ENCODE measurements around the gene UBE2D1. TPM values are rescaled to one million over a fixed set of nuclear protein-coding genes. Genes with fewer than 3 reads are reported as not detected.

The UBE2D1 gene
- total and polyA plus RNA-seq, 2 of the 8 experiments (the other 6 are each of a cell fraction or from before 2014, with no cell fraction given) = 21.2 to 33.5 TPM

- TF ChIP-seq ASH2L (IDR thresholded peaks at IDR 0.05; ENCODE audit: low read length) = peak; percentile 93
- TF ChIP-seq YY1 (IDR thresholded peaks at IDR 0.05; ENCODE audit: low read depth, low read length) = peak; percentile 87
- TF ChIP-seq NRF1 (IDR thresholded peaks at IDR 0.05; ENCODE audit: low read depth, low read length) = peak; percentile 53
- no peak for TF ChIP-seq BCL11A (IDR thresholded peaks at IDR 0.05; ENCODE audit: low read depth in 2 of 2, low read length in 2 of 2)
- TF ChIP-seq SP4 (IDR thresholded peaks at IDR 0.05; ENCODE audit: low read length) = no peak
- peak; percentile 62; the same call in 1 of the 2 replicates for TF ChIP-seq TBP (IDR thresholded peaks at IDR 0.05; ENCODE audit: low read depth, low read length)
- peak; percentile 95 for TF ChIP-seq PHF8 (conservative IDR thresholded peaks at IDR 0.05; ENCODE audit: low read depth, low read length)
- TF ChIP-seq, protein P1, sequence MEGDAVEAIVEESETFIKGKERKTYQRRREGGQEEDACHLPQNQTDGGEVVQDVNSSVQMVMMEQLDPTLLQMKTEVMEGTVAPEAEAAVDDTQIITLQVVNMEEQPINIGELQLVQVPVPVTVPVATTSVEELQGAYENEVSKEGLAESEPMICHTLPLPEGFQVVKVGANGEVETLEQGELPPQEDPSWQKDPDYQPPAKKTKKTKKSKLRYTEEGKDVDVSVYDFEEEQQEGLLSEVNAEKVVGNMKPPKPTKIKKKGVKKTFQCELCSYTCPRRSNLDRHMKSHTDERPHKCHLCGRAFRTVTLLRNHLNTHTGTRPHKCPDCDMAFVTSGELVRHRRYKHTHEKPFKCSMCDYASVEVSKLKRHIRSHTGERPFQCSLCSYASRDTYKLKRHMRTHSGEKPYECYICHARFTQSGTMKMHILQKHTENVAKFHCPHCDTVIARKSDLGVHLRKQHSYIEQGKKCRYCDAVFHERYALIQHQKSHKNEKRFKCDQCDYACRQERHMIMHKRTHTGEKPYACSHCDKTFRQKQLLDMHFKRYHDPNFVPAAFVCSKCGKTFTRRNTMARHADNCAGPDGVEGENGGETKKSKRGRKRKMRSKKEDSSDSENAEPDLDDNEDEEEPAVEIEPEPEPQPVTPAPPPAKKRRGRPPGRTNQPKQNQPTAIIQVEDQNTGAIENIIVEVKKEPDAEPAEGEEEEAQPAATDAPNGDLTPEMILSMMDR (IDR thresholded peaks at IDR 0.05; ENCODE audit: control extremely low read depth in 1 of 3, insufficient read depth in 1 of 3, low read depth in 1 of 3, low read length in 3 of 3) = peak in 2 of 3 experiments; percentile 34 to 46
- 0 out of 4 replicates have a peak, but pooled peaks have one; percentile 29 to 32 for TF ChIP-seq SIN3A (conservative IDR thresholded peaks at IDR 0.05 in 1 of 2, IDR thresholded peaks at IDR 0.05 in 1 of 2; ENCODE audit: low read depth in 1 of 2, low read length in 2 of 2)
- TF ChIP-seq KDM4A (IDR thresholded peaks at IDR 0.05; ENCODE audit: low read depth, low read length, severe bottlenecking) = peak; percentile 75
- TF ChIP-seq KDM1A (IDR thresholded peaks at IDR 0.05; ENCODE audit: borderline replicate concordance, low read length) = no peak
- no peak for TF ChIP-seq SIRT6 (IDR thresholded peaks at IDR 0.05; ENCODE audit: low read length)
- TF ChIP-seq KDM5A (IDR thresholded peaks at IDR 0.05; ENCODE audit: low read length) = no peak; the same call in 1 of the 2 replicates
- no peak for TF ChIP-seq ZNF274 (IDR thresholded peaks at IDR 0.05; ENCODE audit: borderline replicate concordance, extremely low read depth, low read length)
- no peak for TF ChIP-seq CBX5 (IDR thresholded peaks at IDR 0.05; ENCODE audit: low read depth, low read length)
- TF ChIP-seq FOSL1 (IDR thresholded peaks at IDR 0.05; ENCODE audit: insufficient read depth, low read depth, low read length) = no peak
- TF ChIP-seq RAD21 (IDR thresholded peaks at IDR 0.05 in 1 of 2, conservative IDR thresholded peaks at IDR 0.05 in 1 of 2; ENCODE audit: low read depth in 2 of 2, low read length in 2 of 2) = peak in 1 of 2 experiments; percentile 7; a peak in 1 of 4 replicates
- TF ChIP-seq CBX8 (IDR thresholded peaks at IDR 0.05; ENCODE audit: borderline replicate concordance, low read depth, low read length) = no peak
- TF ChIP-seq JUND (IDR thresholded peaks at IDR 0.05; ENCODE audit: low read length) = no peak
- TF ChIP-seq POLR2A (IDR thresholded peaks at IDR 0.05; ENCODE audit: control extremely low read depth in 1 of 2, low read depth in 2 of 2, low read length in 2 of 2) = peak; percentile 92 to 98
- no peak for TF ChIP-seq CEBPB (IDR thresholded peaks at IDR 0.05; ENCODE audit: low read depth, low read length)
Measured at GRCh38 chr10:58384999-58385783, 50.4 kb downstream of the UBE2D1 start, which contains the start of gene TFAM (continued).

All from H1 (cell line).